Transverse colon (tissue), 4 donors: ENCODE data around the gene CRYGS. TPM values are rescaled to one million over a fixed set of nuclear protein-coding genes. Genes with fewer than 3 reads are reported as not detected.
"Not testable (repeated sequence)": the region's sequence is repeated elsewhere in the genome, so short reads cannot be mapped to it uniquely, and the experiment has no call there.

Experiments
- DNase-seq: peaks from one replicate; pipeline ENCODE4 v3.0.0-alpha.2; 2019
- H3K27ac ChIP-seq, 4 donors: fragments of 200-600 bp; sonication (generic); 2 replicates each; pipeline ENCODE4 v1.5.1; 2016 to 2018; ENCODE audit warnings: inconsistent platforms in 4 of 4
- H3K27me3 ChIP-seq: fragments of 200-600 bp; sonication (generic); 2 replicates; pipeline ENCODE4 v1.5.1; 2017; ENCODE audit warnings: inconsistent platforms
- H3K36me3 ChIP-seq, 4 donors: fragments of 200-600 bp; sonication (generic); 2 replicates each; pipeline ENCODE4 v1.5.1; 2017 to 2019; ENCODE audit warnings: inconsistent platforms in 4 of 4
- H3K4me1 ChIP-seq, 4 donors: fragments of 200-600 bp; sonication (generic); 2 replicates each; pipeline ENCODE4 v1.5.1; 2017 to 2020; ENCODE audit warnings: inconsistent platforms in 4 of 4
- H3K4me3 ChIP-seq, 4 donors: fragments of 200-600 bp; sonication (generic); 1 replicate in 1 of 4; 2 replicates in 3 of 4; pipeline versions ENCODE4 v1.5.1 to v1.6.1; 2017 to 2019; ENCODE audit warnings: inconsistent platforms in 4 of 4
- H3K9me3 ChIP-seq, 2 donors: fragments of 200-600 bp; sonication (generic); 2 replicates each; pipeline ENCODE4 v1.5.1; 2017 to 2019; ENCODE audit warnings: inconsistent platforms in 2 of 2
- CTCF ChIP-seq, 5 experiments: fragments of 200-600 bp in 3 of 5; fragments of 450-650 bp in 2 of 5; sonication (generic) in 3 of 5; IDR thresholded peaks; 1 replicate in 2 of 5; 2 replicates in 3 of 5; pipeline ENCODE4 v1.5.1; 2016 to 2017; ENCODE audit warnings: antibody characterized with exemption in 5 of 5, inconsistent platforms in 3 of 5, mild to moderate bottlenecking in 2 of 5, moderate library complexity in 1 of 5
- EP300 ChIP-seq: sonication (generic); formaldehyde crosslinking; IDR thresholded peaks from one replicate; pipeline ENCODE4 v1.6.1; 2017; ENCODE audit warnings: antibody characterized with exemption, low read depth
- POLR2A ChIP-seq: fragments of 450-650 bp; IDR thresholded peaks from one replicate; pipeline ENCODE4 v1.6.1; 2016; ENCODE audit warnings: antibody characterized with exemption, mild to moderate bottlenecking, moderate library complexity
- POLR2AphosphoS5 ChIP-seq, 3 donors: sonication (generic); formaldehyde crosslinking; IDR thresholded peaks; one replicate each; pipeline ENCODE4 v1.6.1; 2016; ENCODE audit warnings: antibody characterized with exemption in 3 of 3
- WGBS, 2 donors: methylation state at CpG; one replicate each; pipeline ENCODE4 v1.1.5; 2018; ENCODE audit warnings: low coverage in 1 of 2; 5-methylcytosine and 5-hydroxymethylcytosine counted together
- in situ Hi-C, 4 donors: fragments of 200-750 bp; cut with MboI; loops; one replicate each; pipeline versions ENCODE4 v1.15.0 to v1.15.1; 2017; ENCODE audit warnings: low sequenced_read_pairs in 3 of 4, low pct_ligation_motif_present in 1 of 4, low pct_unique_long_range_greater_than_20kb in 1 of 4
- intact Hi-C: fragments of 100-400 bp; cut with DNase I; formaldehyde crosslinking; loops from one replicate; pipeline ENCODE4 v1.15.1; 2023; ENCODE audit warnings: low total_unique reads
- total RNA-seq, 4 donors: library from RNA; depleted of rRNA; stranded (reverse); fragments of >200 nt; gene quantifications; one replicate each; pipeline ENCODE4 v1.1.0, GENCODE V29; 2016

Gene CRYGS
- total RNA-seq, 4 donors from 2014 or later: 2.2 to 60.7 (median 4.4) TPM; not detected in 1

GRCh38 chr3:186506857-186507256 lies 37.3 kb downstream of the CRYGS start:
- no peak overlapping the region for H3K27ac ChIP-seq
- in situ Hi-C loops: no loop called here
- no peaks in the 10 kb centered on the region for H3K27me3 ChIP-seq
- H3K4me1 ChIP-seq: no peaks in the 10 kb centered on the region
- no peaks in the 10 kb centered on the region for H3K9me3 ChIP-seq
- intact Hi-C loops: no loop called here
- 42% methylated on average over 2 of the region's 2 CpGs; no CpG with 5 or more reads in 1 of the 2 donors for WGBS, 2 donors
- DNase-seq: no peak
- TF ChIP-seq POLR2AphosphoS5 (IDR thresholded peaks at IDR 0.05) (no peak), CTCF (IDR thresholded peaks at IDR 0.05) (no peak)
- H3K36me3 ChIP-seq: no peaks in the 10 kb centered on the region
- H3K4me3 ChIP-seq: no peak overlapping the region

- no peaks in the 10 kb centered on the region for H3K36me3 ChIP-seq
- in situ Hi-C loops (no loop called here), intact Hi-C loops (no loop called here)
- no peak overlapping the region for H3K4me3 ChIP-seq
- DNase-seq: no peak
- 67 to 79% methylated on average over 3 of the region's 3 CpGs for WGBS, 2 donors
- no peaks in the 10 kb centered on the region for H3K4me1 ChIP-seq
- H3K27ac ChIP-seq: no peak overlapping the region
- no peak for TF ChIP-seq POLR2A
- no peak for TF ChIP-seq EP300
- TF ChIP-seq CTCF (IDR thresholded peaks at IDR 0.05): no peak
- TF ChIP-seq POLR2AphosphoS5 (IDR thresholded peaks at IDR 0.05): no peak
- H3K27me3 ChIP-seq: no peaks in the 10 kb centered on the region
- no peaks in the 10 kb centered on the region for H3K9me3 ChIP-seq
Measured at GRCh38 chr3:186506191-186506739, 37.9 kb downstream of the CRYGS start.

- Histone ChIP-seq H3K36me3 (no peaks in the 10 kb centered on the region), H3K9me3 (no peaks in the 10 kb centered on the region), H3K4me3 (no peak overlapping the region), H3K27me3 (no peaks in the 10 kb centered on the region), H3K4me1 (no peaks in the 10 kb centered on the region), H3K27ac (no peak overlapping the region)
- in situ Hi-C loops (no loop called here), intact Hi-C loops (no loop called here)
- 67 to 69% methylated on average over 2 to 6 of the region's 6 CpGs for WGBS, 2 donors
- DNase-seq: no peak
- no peak for TF ChIP-seq CTCF (IDR thresholded peaks at IDR 0.05)
- no peak for TF ChIP-seq EP300
- TF ChIP-seq POLR2AphosphoS5 (IDR thresholded peaks at IDR 0.05): no peak
- no peak for TF ChIP-seq POLR2A
Measured at GRCh38 chr3:186502966-186503712, 41.0 kb downstream of the CRYGS start.

GRCh38 chr3:186502138-186502948 lies 41.8 kb downstream of the CRYGS start:
- in situ Hi-C loops: no loop called here
- H3K4me1 ChIP-seq: no peaks in the 10 kb centered on the region
- WGBS, 2 donors: 57 to 60% methylated on average over 3 to 5 of the region's 5 CpGs
- intact Hi-C loops: no loop called here
- H3K27me3 ChIP-seq: no peaks in the 10 kb centered on the region
- no peaks in the 10 kb centered on the region for H3K9me3 ChIP-seq
- no peak for TF ChIP-seq CTCF (IDR thresholded peaks at IDR 0.05)
- no peak for TF ChIP-seq EP300
- TF ChIP-seq POLR2A: no peak
- TF ChIP-seq POLR2AphosphoS5 (IDR thresholded peaks at IDR 0.05): no peak
- H3K27ac ChIP-seq: no peak overlapping the region
- H3K36me3 ChIP-seq: no peaks in the 10 kb centered on the region
- no peak for DNase-seq
- H3K4me3 ChIP-seq: no peak overlapping the region

GRCh38 chr3:186499949-186500348 lies 44.2 kb downstream of the CRYGS start:
- H3K27ac ChIP-seq, H3K27me3 ChIP-seq, in situ Hi-C loops, intact Hi-C loops, H3K4me3 ChIP-seq, H3K9me3 ChIP-seq, H3K36me3 ChIP-seq, H3K4me1 ChIP-seq, DNase-seq: not testable (repeated sequence)
- 56 to 72% methylated on average over 3 of the region's 3 CpGs for WGBS, 2 donors

GRCh38 chr3:186498022-186498421 lies 46.2 kb downstream of the CRYGS start:
- WGBS, 2 donors: 93 to 100% methylated on average over 1 to 2 of the region's 2 CpGs
- in situ Hi-C loops, H3K36me3 ChIP-seq, H3K4me1 ChIP-seq, H3K9me3 ChIP-seq, H3K4me3 ChIP-seq, H3K27ac ChIP-seq, DNase-seq, H3K27me3 ChIP-seq, intact Hi-C loops: not testable (repeated sequence)
